Hepatic stellate cell (primary cell): Measurements from ENCODE around the gene INO80B.

ENCODE experiments used
- DNase-seq: peaks from one replicate; pipeline ENCODE4 v3.0.0; 2011; ENCODE audit warnings: low spot score

Gene INO80B

DNA sequence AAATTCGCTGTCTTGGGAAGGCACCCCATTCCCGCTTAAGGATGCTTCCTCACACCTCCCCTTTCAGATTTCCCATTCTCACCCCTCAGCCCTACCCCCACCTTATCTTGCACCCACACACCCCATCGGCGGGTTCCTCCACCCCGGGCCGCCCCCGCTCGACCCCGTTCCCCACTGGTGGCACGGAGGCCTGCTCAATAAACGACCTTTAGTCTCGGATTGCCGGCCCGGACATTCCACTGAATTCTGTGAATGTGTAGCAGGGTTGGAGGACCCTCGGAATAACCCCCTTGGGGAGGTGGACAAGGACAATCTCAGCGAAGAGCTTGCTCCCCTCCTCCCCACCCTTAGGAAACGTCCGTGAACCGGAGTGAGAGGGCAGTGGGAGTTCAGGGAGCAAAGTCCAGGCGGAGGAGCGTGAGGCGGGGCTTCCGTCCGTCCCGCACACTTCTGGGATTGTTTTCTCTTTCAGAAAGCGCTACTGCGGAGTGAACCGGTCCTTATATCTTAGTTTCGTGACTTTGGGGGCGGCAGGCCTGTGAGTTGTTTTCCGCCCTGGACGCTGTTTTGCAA is 47.3 kb downstream of the INO80B start:
- DNase-seq: no peak

DNA sequence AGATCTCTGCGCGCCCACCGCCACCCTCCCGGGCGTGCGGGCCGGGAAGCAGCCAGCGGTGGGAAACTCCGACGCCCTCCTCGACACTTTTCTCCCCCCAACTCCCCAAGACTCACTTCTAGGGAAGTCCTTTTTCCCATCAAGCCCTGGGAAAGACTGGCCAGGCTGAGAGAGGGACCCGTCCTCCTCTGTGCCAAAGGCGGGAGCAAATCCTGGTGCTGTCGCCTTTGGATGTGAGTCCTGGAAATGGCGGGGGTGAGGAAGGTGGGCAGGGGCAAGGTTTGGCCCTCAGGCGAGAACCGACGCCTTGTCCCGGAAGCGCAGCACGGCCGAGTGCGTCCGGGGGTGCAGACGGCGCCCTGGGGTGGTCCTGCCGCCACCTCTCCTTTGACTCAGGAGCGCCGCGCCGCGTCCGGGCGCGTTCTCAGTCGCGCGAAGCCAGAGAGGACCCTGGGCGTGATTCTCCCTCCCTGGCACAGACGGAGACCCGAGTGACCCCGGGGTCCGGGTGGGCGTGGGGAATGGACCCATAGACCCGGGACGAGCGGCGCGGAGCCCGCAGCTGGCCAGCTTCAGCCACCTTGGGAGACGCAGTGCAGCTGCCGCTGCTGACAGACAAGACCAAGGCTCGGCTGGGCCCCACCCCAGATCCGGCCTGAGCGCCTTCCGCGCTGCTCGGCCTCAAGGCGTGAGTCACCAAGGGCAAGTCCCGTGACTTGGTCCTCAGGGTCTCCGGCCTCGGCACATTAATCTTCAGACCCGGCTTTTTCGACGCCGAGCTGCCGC is 48.0 kb downstream of the INO80B start:
- peak; percentile 94 for DNase-seq

DNA sequence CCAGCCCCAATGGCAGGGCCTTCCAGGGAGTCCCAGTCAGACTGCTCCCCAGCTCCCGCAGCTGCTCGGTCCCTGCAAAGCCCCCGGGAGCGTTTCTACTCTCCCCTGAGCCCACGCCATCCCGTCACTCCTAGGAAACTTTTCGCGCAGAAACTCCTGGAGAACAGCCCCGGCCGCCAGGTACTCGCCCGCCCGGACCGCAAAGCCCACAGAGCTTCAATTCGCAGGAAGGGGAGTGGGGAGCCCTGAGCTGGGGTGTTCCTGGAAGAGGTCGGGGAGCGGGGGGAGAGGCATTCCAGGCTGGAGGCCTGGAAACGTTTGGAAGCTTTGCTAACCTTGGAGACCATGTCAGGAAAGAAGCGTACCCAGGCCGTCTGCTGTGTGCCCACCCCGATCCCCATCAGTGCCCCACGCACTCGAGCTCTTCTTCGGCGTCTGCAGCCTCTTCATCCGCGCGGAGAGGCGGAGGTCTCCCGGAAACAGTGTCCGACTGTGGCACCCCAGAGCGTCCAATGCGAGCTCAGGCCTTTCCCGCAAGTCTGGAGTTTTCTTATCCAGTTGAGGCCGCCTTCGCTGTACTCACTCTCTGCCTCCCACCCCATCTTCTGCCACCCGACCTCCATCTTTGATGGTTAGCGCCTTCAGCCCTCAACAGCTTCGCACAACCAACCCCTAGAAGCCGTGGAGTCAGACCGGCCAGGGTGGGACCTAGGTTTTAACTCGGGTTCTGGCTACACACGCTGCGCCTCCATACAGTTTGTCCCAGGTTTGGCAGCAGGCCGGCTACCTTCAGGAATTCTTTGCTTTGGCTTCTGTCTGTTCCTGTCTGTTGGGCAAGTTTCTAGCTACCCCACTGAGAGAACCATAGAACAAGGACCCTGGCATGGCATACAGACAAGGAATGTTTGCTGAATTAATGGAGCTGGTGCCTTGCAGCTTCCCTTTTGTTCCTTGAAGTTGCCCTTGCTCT is 48.9 kb downstream of the INO80B start:
- no peak for DNase-seq

DNA sequence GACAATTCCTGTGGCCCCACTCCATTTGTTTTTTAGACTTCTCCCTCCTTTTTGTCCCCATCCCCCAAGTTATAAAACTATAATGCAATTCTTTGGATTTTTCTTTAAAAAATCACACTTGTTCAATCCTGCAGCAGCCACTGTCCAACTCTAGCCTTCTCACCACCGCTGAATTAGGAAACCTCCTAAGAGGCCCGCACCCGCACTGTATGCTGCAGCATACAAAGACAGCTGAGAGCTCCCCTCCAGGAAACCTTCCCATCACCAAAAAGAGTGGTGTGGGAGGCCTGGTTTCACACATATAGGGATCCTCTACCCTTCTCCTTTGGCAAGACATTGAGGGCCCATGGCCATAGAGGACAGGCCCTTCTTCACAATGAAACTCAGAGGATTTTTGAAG is 49.7 kb downstream of the INO80B start:
- no peak for DNase-seq

DNA sequence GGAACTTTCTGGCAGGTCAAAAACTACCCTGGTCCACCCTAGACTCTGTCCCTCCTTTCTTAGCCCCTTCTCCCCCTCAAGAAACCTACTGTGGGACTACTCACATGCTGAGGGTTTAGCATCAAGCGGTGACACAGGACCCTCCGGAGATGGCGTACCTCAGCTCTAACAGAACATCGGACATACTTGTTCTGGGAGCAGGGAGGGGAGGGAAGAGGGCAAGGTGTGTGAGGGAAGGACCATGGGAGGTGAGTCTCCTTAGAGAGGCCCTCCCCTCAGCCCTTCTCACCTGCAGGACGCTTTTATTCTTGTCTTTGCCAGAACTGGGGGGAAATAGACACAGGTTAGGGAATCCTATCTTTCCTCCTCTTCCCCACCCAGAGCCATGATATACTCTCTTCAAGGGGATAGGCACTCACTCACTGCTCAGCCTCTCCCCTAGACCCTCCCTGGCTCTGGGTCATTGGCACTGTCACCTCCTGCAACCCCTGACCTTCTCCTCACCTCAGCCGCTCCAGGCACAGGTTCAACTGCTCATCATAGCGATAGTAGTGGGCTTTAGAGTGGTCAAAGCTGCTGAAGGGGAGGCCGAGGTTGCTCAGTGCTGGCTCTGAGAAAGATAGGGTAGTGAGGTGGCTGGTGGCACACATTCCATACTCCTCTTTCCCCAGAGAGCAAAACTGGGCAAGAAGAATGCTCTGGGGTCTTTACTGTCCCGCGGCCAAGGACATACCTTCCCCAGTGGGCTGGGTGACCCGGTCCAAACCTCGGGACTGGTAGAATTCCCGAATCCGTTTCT is 50.8 kb downstream of the INO80B start:
- DNase-seq: no peak

DNA sequence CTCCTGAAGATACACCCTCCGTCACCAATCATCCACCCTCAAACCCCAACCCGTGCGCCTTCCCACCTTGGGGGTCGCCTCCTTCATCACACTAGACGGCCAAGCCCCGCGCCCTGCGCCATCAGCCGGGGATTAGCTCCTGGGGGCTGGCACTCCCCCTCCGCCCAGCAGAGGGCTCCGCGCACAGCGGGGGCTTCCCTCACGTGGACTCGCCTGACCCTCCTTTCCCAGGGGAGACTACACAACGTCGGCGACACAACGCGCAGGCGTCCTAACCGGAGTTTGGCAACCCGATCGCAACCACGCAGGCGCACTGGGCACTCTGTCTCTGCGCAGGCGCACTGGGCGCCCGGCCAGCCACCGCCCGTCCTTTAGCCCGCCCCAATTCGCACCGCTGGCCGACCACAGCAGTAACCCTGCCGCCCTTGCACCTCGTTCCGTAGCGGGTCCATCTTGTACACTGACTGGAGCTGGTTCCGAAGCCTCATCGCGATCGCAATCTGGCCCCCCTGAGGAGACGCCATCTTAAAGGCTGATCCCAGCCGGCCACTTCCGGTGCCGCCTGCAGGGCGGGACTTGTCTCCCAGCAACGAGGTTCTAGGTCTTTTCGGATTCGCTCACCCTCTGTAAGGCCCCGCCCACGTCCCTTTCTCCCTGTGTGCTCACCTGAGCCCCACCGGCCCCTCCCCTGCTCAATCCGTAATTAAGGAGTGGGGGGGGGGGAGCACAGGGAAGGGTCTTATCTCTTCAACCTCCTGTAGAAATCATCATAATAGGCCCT is 52.4 kb downstream of the INO80B start, which contains the start of gene PCGF1:
PCGF1 (minus strand) TSS at position 551 of the 781 bp plus-strand sequence; CDS start at position 524, 27 bp downstream.
- DNase-seq: peak; percentile 99
